Thoracic aorta (tissue), 2 donors: Measurements from ENCODE around the gene MFAP3L. TPM values are rescaled to one million over a fixed set of nuclear protein-coding genes. Genes with fewer than 3 reads are reported as not detected.

Experiments used
- ATAC-seq: fragments of 150-250 bp; one replicate; pipeline ENCODE4 v1.8.0; 2017; ENCODE audit warnings: low read depth; ENCODE audit not compliant: insufficient number of reproducible peaks, low FRiP score
- DNase-seq: peaks from one replicate; pipeline ENCODE4 v3.0.0-alpha.2; 2020; ENCODE audit warnings: low spot score
- H3K27ac ChIP-seq, 2 donors: fragments of 200-600 bp; sonication (generic); 1 replicate in 1 of 2; 2 replicates in 1 of 2; pipeline ENCODE4 v1.5.1; 2016; ENCODE audit warnings: mild to moderate bottlenecking in 2 of 2, moderate library complexity in 2 of 2
- H3K27me3 ChIP-seq: fragments of 200-600 bp; sonication (generic); replicated peaks from 2 replicates; pipeline ENCODE4 v1.6.0; 2016; ENCODE audit warnings: mild to moderate bottlenecking; ENCODE audit not compliant: insufficient read depth
- H3K36me3 ChIP-seq: fragments of 200-600 bp; sonication (generic); one replicate; pipeline ENCODE4 v1.5.1; 2016
- H3K4me1 ChIP-seq, 2 donors: fragments of 200-600 bp; sonication (generic); 1 replicate in 1 of 2; 2 replicates in 1 of 2; pipeline versions ENCODE4 v1.5.1 to v1.6.0; 2016; ENCODE audit warnings: low read depth in 2 of 2, mild to moderate bottlenecking in 1 of 2; ENCODE audit not compliant: control insufficient read depth in 1 of 2
- H3K4me3 ChIP-seq: fragments of 200-600 bp; sonication (generic); 2 replicates; pipeline ENCODE4 v1.5.1; 2016; ENCODE audit warnings: mild to moderate bottlenecking
- H3K9me3 ChIP-seq: fragments of 200-600 bp; sonication (generic); 2 replicates; pipeline ENCODE4 v1.5.1; 2016
- CTCF ChIP-seq: fragments of 200-600 bp; sonication (generic); IDR thresholded peaks from one replicate; pipeline ENCODE4 v1.5.1; 2019; ENCODE audit warnings: antibody characterized with exemption
- total RNA-seq, 2 donors: library from RNA; depleted of rRNA; stranded (reverse); fragments of >200 nt; gene quantifications; one replicate each; pipeline versions ENCODE4 v1.1.0 to v1.2.3, GENCODE V29; 2016

MFAP3L gene
- 10 to 100 TPM; 11.4 to 15.2 TPM for total RNA-seq

GRCh38 chr4:170026253-170027021 lies at the start of gene MFAP3L:
Gene MFAP3L, minus strand, starts transcription at chr4:170026395. Its CDS starts 20,518 bp downstream, at chr4:170005877.
- peak within 1 kb of the TSS; percentile 95 for H3K4me3 ChIP-seq
- no peak for TF ChIP-seq CTCF
- H3K4me1 ChIP-seq, result peaks cover 3 to 18% of the 10 kb centered on the region in 2 donors
- ATAC-seq (peak; percentile 83), DNase-seq (peak; percentile 21)
- H3K9me3 ChIP-seq, result no peaks in the 10 kb centered on the region
- H3K27me3 ChIP-seq, result no peaks in the 10 kb centered on the region
- no peaks in the 10 kb centered on the region for H3K36me3 ChIP-seq
- H3K27ac ChIP-seq, result peak within 1 kb of the TSS; percentile 88 to 93

GRCh38 chr4:170071196-170071595 lies 45.0 kb upstream of the MFAP3L start:
- ATAC-seq (no peak), DNase-seq (no peak)
- Histone ChIP-seq H3K27ac (no peak overlapping the region), H3K9me3 (no peaks in the 10 kb centered on the region), H3K27me3 (no peaks in the 10 kb centered on the region), H3K4me3 (no peak overlapping the region), H3K4me1 (no peaks in the 10 kb centered on the region), H3K36me3 (peaks cover 12% of the 10 kb centered on the region)
- no peak for TF ChIP-seq CTCF

GRCh38 chr4:170068438-170069128 lies 42.4 kb upstream of the MFAP3L start:
- H3K36me3 ChIP-seq, result peaks cover 14% of the 10 kb centered on the region

GRCh38 chr4:170059421-170059820 lies 33.2 kb upstream of the MFAP3L start:
- H3K9me3 ChIP-seq, result no peaks in the 10 kb centered on the region
- H3K4me1 ChIP-seq, result no peaks in the 10 kb centered on the region
- H3K4me3 ChIP-seq, result no peak overlapping the region
- no peaks in the 10 kb centered on the region for H3K27me3 ChIP-seq
- no peak for ATAC-seq
- no peak for TF ChIP-seq CTCF
- H3K36me3 ChIP-seq, result peaks cover 8% of the 10 kb centered on the region
- no peak for DNase-seq
- H3K27ac ChIP-seq, result no peak overlapping the region

More at GRCh38 chr4:170068438-170069128, 42.4 kb upstream of the MFAP3L start:
- no peaks in the 10 kb centered on the region for H3K27me3 ChIP-seq
- H3K27ac ChIP-seq, result no peak overlapping the region
- H3K9me3 ChIP-seq, result no peaks in the 10 kb centered on the region
- no peak for TF ChIP-seq CTCF
- no peak for DNase-seq
- H3K4me1 ChIP-seq, result no peaks in the 10 kb centered on the region
- no peak for ATAC-seq
- H3K4me3 ChIP-seq, result no peak overlapping the region

- ATAC-seq, result no peak
- no peak for TF ChIP-seq CTCF
- peaks cover 8% of the 10 kb centered on the region for H3K36me3 ChIP-seq
Measured at GRCh38 chr4:170058826-170059225, 32.6 kb upstream of the MFAP3L start.

More at GRCh38 chr4:170058826-170059225, 32.6 kb upstream of the MFAP3L start:
- H3K27me3 ChIP-seq, result no peaks in the 10 kb centered on the region
- H3K9me3 ChIP-seq, result no peaks in the 10 kb centered on the region
- H3K4me1 ChIP-seq, result no peaks in the 10 kb centered on the region
- H3K4me3 ChIP-seq, result no peak overlapping the region
- DNase-seq, result no peak
- H3K27ac ChIP-seq, result no peak overlapping the region
